Peyer's patch (tissue), 4 donors: ENCODE data around the gene MYOF.

Source experiments
- CTCF ChIP-seq, 6 experiments: fragments of 450-650 bp in 4 of 6; fragments of 200-600 bp in 2 of 6; sonication (generic) in 1 of 6; IDR thresholded peaks; one replicate each; pipeline ENCODE4 v1.5.1; 2017 to 2019; ENCODE audit warnings: antibody characterized with exemption in 6 of 6, mild to moderate bottlenecking in 3 of 6, moderate library complexity in 1 of 6
- POLR2A ChIP-seq, 2 donors: fragments of 450-650 bp; IDR thresholded peaks; one replicate each; pipeline ENCODE4 v1.5.1; 2017; ENCODE audit warnings: antibody characterized with exemption in 2 of 2, mild to moderate bottlenecking in 2 of 2, moderate library complexity in 2 of 2

GRCh38 chr10:93437086-93437945 is 44.8 kb downstream of the MYOF start:
- TF ChIP-seq CTCF (IDR thresholded peaks at IDR 0.05) (no peak), POLR2A (IDR thresholded peaks at IDR 0.05) (no peak)
